CD4-positive, alpha-beta T cell treated with Interleukin-1 beta for 1 hour (primary cell): ENCODE data around the gene GJD3.

Experiments
- DNase-seq, 2 donors: peaks; one replicate each; pipeline ENCODE4 v3.0.0-alpha.2; 2020 to 2022

The GJD3 gene

DNA sequence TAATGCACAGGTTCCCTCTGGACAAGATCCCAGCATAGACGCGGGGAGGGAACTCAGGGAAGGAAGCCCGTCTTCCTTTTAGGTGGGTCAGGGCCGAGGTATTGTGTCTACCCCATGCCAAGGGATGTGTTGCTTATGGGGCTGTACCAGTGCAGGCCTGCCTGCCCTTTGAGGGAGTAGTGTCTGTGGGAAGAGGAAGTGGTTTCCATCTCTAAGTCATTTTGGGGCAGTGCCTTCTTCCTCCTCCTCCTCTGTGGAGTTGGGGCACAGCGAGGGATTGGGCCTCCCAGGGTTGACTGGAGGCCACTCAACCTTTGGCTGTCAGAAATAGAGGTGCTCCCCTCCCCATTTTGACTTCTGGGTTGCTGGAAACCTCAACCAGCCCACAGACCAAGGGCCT lies 26.5 kb downstream of the GJD3 start:
- no peak for DNase-seq

DNA sequence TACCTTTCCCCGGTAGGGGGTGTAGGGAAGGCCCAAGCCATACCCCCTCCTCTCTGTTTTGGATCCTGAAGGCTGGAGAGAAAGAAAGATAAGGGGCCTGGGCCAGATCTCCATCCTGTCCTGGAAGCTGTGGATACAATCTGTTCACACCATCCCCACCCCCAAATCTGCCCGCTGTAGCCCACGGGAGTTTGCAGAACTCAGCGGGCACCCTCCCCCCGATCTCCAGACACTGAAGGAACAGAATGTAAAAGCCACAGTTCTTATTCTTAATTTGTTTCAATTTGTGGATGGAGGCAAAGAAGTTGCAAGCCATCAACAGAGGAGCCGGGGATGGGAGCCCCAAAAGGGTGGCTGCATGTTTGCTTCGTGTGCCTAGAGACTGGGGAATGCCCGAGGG lies 27.2 kb downstream of the GJD3 start:
- no peak for DNase-seq

DNA sequence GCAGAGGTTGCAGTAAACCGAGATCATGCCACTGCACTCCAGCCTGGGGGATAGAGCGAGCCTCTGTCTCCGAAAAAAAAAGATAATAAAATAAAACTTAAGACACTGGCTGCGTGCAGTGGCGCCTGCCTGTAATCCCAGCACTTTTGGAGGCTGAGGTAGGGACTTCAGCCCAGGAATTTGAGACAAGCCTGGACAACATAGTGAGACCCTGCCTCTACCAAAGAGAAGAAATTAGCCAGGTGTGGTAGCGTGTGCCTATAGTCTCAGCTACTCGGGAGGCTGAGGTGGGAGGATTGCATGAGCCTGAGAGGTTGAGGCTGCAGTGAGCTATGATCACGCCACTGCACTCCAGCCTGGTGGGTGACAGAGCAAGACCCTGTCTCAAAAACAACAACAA lies 28.9 kb downstream of the GJD3 start:
- no peak for DNase-seq

DNA sequence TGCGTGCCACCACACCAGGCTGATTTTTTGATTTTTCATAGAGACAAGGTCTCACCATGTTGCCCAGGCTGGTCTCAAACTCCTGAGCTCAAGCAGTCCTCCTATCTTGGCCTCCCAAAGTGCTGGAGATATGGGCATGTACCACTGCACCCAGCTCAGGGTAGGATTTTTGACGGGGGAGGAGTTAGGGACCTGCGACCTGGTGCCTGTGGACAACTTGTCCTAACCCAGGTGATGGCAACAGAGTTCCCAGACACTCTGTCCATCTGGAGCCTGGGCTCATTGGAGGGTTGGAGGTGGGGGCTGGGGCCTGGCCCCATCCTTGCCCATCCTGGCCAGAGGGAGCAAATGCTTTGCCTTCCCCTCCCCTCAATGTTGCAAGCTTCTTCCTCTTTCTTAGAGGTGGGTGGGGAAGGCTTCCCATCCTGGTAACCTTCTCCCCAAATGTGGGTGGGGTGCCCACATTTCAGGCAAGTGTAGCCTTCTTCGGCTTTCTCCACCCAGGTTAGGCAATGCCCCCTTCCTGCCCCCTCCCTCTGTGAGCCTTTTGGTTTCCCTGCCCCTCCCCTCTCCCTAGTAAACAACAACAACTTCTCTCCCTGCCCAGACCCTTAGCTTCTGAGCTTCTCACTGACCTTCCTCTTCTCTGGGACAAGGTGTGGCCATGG lies 30.6 kb downstream of the GJD3 start:
- DNase-seq: peak in 1 of 2 donors; percentile 51

DNA sequence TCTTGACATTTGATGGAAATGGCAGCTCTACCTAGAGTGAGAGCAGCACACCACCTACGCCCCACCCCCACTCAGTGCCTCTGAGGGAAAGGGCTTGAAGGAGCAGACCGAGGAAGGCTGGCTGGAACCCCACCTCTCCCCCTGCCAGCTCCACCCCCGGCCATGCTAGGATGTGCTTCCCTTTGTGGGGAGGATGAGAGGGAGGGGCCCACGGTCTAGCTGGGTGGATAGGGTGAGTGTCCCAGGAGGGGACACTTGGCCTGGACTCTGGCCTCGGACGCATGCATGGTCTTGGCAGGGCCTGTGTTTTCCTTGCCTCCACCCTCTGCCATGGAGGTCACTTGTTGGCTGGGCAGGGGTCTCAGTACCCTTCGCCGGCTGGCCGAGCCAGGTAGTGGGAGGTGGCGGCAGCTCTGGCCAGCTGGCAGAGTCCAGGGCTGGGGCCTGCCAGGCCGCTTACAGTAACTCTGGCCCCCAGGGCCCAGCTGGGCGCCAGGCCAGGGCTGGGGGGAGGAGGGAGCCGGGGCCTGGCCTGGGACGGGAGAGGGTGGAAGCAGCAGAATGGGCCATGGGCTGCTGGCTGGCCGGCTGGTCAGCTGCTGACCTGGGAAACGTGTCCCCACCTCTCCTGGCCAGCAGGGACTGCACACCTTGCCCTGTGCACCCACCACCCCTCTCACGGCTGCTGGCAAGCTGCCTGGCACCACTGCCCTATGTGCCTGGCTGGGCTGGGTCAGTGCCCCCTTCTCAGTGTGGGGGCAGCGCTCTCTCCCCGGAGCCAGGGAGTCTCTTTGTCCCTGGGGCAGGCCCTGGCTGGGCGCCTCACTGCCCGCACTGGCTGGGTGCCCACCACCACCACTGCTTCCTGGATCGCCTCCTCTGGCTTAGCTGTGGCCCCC lies 32.5 kb downstream of the GJD3 start:
- DNase-seq: no peak

DNA sequence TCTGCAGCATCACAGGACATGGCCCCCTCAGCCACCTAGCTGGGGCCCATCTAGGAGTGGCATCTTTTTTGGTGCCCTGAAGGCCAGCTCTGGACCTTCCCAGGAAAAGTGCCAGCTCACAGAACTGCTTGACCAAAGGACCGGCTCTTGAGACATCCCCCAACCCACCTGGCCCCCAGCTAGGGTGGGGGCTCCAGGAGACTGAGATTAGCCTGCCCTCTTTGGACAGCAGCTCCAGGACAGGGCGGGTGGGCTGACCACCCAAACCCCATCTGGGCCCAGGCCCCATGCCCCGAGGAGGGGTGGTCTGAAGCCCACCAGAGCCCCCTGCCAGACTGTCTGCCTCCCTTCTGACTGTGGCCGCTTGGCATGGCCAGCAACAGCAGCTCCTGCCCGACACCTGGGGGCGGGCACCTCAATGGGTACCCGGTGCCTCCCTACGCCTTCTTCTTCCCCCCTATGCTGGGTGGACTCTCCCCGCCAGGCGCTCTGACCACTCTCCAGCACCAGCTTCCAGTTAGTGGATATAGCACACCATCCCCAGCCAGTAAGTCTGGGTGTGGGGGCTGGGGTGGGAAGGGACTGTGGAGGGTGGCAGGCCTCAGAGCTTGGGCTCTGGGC lies 33.6 kb downstream of the GJD3 start:
- no peak for DNase-seq

DNA sequence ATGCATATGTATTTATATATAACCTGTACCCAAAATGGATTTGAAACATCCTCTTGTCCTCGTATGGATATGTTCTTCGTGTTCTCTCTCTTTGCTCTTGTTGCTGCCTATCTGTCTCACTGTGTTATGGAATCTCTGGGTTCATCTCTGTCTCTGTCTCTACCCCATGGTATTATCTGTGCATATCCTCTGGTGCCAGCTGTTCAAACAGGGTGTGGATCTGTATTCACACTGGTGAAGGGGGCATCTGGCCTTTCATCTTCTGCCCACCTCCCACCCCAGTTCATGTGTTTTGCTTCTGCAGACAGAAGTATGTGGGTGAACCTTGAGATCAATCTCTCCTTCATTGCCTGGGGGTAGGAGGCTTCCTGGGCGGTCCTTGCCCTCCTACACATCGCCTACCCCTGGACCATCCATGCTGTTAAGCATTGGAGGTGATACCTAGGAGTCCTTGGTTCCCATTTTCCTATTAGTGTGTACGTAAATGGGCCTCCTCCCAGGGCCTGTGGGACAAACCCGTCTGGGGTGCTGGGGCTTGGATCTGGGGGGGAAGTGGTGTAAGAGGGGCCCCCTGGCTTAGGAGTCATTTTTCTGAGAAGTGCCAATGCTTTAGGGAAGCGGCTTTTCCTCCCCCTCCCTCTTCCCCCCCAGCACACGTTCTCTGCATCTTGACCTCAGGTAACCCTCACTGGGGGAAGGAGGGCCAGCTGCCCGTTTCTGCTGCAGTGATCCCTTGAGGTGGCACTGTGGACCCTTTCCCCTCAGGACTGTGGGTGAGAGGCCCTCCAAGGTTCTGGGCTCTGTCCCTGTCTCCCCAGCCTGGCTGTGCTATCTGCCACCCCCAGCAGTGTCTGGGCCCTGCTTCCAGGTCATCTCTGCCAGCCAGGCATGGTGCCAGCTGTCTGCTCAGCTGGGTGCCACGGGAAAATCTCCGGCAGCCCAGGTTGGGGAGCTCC lies 34.4 kb downstream of the GJD3 start:
- DNase-seq: peak in 1 of 2 donors; percentile 66

DNA sequence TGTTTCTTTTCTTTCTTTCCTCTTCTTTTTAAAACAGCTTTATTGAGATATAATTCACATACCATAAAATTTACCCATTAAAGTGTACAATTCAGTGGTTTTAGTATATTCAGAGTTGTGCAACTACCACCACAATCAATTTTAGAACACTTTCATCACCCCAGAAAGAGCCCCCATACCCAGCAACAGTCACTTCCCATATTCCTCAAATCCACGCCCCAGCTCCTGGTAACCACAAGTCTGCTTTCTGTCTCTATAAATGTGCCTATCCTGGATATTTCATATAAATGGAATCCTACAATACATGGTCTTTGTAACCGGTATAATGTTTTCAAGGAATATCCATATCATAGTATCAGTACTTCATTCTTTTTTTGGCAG lies 36.2 kb downstream of the GJD3 start:
- DNase-seq: no peak

DNA sequence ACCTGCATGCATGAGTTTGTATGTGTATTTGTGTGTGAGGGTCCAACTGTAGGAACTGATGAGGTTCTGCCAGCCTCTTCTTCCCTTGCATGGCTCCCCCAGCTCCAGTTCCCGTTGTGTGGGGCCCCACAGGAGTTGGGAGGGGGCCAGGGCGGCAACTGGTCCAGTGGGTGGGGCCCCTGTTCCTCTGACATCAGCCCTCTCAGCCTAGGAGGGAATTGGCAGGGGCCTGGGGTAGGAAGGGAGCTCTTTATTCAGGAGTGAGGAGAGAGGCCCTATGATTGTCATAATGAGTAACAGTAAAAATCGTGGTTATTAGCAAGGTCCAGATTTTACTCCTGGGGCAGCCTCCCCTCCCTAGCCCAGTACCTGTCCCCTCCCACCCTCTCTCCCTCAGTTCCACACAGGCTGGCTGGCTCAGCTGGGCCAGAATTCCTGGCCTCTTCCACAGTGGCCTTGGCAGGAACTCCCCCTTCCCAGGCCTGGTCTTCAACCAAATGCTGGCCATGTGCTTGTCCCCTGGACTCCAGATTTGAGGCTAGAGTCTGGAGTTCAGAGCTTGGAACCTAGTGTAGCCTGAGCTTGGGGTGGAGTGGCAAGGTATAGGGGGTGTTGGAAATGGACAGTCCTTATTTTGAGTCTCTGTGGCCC lies 36.7 kb downstream of the GJD3 start:
- no peak for DNase-seq

DNA sequence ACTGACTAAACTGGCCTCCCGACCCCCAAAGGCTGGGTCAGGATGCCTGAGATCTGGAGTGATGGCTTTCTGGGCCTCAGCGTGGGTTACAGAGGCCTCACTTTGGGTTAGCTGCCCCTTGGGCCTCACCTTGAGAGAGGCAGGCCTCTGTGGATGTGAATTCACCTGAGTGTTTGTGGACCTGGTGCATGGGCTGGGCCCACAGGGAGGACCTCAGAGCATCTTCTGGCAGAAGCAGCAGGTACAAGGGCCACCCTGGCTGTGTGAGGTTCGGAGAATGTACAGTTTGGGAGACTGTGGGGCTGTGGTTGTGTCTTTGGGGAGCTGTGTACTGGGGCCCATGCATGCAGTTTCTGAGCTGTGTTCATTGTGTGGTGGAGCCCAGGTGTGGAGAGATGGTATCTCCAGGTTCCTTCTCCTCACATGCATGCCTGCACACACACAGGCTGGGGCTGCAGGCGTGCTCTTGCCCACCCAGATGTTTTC lies 37.2 kb downstream of the GJD3 start:
- no peak for DNase-seq

DNA sequence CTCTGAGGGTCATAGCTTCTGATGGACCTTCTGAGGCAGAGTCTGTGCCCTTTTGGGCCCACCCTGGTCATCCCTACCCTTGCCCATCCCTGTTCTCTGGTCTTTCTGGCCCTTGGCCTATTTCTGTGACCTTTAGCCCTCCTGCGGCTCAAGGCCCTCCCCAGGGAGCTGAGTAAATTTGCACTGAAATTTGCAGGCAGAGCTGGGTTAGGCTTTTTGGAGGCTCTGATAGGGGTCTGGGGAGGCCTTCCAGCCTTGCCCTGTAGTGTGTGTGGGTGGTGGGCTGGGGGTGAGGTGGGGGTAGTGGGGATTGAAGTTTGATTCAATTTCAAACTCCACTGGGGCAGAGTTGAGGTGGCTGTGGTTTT lies 37.7 kb downstream of the GJD3 start:
- DNase-seq: no peak

DNA sequence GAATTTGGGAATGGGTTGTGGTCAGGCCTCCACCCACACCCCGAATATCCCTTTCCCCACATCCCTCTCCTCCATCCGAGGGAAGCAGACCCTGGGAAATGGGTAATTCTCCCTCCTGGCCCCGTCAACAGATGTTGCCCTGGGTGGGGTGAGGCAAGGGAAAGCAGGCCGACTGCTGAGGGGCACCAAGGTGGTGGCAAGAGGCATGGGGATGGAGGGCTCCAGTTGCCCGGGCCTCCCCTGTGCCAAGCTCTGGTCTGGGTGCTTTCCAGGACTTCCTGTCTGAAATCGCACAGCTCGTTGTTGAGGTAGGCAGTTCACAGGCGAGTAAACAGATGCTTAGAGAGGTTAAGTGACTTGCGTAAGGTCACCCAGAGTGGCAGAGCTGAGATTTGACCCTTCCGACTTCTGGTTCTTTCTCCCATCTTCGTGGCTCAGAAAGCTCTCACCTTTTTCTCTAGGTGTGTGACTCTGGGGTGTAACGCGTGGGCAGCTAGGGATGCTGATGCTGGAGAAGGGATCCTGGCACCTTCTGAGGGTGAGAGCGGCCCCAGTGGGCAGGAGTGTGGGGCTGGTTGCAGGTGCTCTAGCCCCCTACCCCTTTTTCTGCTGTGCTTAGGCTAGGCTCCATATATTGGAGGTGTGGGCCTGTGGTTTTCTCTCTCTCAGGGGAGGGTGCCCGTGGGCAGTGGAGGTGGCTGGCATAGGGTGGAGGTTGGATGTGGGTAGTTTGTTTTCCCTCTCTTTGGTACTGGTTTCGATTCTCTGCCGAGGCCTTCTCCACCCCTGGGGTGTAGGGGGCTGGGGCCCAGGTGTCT lies 38.3 kb downstream of the GJD3 start:
- peak; percentile 82 to 84 for DNase-seq

DNA sequence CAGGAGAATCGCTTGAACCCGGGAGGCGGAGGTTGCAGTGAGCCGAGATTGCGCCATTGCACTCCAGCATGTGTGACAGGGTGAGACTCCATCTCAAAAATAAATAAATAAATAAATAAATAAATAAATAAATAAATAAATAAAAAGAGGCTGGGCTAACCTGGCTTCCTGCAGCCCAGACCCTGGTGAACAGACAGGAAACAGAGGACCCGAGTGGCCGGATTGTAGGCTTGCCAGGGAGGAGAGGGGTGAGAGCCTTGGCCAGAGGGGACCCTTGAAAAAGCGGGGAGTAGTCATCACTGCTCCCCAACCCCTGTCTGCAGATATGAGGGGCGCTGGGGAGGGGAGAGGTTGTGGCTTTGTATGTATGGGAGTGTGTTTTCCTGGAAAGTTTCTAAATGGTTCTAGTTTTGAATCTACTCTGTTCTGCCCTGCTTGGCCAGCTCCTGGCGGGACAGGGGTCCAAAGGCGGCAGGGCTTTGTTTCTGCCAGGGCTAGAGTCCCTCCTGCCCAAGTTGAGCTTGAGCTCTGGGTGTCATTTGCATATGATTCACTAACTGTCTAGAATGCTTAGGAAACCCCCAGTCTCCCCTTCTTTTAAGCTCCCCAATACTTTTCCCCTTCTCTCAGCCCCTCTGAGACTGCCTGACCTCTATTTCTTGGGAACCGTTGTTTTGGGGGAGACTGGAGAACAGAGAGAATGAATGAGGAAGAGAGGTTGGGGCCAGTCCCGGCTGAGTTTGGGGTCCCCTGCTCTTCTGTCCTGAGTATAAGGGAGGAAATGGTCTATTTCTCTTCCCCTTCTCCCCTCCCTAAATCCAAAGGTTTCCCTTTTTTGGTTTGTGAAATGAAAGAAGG lies 39.2 kb downstream of the GJD3 start:
- peak; percentile 59 to 62 for DNase-seq

DNA sequence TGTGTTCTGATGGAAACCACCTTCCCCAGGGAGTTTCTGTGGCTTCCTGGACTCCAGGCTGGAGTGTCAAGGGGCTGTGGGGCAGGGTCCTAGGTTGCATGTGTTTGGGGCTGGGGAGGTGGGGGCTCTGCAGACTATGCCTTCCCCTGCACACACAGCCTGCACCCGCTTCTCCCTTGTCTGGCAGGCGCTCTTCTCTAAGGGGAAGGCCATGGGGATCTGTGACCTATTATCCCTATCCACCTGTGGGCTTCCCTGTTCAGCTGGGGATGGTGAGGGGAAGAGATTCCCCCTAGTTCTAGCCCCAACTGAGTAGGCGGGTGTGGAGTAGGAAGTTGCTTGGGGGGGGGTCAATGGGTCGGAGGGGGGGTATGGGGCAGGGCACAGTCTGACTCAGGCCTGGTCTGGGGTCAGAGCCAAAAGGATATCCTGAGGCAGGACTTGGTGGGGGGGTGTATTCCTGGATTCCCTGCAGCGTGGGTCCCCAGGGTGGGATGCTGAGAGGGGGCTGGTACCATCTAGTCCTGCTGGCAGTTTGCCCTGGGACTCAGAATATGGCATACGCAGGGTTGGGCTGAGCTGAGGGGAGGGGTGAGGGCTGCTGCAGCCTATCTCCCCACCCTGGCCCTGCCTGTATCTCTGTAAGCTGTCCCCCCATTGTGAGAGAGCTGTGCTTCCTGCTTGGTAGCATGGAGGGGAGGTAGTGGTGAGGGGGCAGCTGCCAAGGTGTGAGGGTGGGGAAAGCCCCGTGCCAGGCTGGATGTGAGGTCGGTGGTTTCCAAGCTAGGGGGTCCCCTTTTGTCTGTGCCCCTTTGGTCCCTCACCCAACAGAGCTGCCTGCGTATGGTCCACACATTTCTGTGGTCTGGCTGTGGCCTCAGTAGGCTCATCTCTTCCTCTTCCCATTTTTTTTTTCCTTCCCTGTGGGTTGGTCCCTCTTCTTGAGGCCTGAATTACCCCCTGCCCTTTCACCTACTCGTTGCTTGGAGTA lies 40.9 kb downstream of the GJD3 start:
- peak; percentile 92 to 93 for DNase-seq

DNA sequence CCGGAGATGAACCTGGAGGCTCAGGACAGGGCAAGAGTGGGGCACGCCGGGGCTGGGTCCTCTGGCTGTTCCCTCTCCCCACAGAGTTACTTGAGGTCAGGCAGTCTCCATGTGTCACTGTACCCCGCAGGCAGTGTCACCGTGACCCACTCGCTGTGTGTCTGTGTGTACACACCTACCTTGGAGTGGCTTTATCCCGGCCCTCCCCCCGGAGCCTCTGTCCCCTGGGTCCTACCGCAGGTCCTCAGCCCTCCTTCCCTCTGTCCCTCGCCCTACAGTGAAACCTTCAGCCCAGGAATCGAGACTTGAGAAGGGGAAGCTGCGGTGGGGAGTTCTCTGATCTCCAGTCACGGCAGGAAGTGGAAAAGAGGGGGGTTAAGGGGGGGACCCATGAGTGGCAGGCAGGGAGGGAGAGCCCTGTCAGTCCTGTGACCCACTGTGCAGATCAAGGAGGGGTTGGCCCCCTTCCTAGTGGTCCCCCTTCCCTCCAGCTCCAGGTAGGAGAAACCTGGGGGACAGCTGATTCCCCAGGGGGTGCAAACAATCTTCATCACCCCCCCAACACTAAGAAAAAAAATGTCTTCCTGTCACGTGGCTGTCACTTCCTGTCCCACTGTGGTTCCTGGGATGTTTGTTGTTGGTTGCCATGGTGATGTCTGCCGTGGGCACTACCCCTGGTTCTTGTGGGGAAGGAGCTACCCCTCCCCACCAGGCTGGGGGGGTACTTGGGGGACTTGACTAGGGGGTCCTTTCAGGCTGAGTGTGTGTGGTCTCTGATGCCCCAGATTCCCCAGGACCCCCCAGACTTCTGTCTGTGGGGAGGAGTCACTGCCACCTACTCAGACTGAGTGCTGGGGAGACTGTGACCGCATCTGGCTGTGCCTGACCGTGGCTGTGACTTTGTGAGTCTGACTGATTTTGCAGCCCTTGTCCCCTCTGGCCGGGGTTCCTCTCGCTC lies 41.9 kb downstream of the GJD3 start:
- DNase-seq: peak; percentile 96 to 97

DNA sequence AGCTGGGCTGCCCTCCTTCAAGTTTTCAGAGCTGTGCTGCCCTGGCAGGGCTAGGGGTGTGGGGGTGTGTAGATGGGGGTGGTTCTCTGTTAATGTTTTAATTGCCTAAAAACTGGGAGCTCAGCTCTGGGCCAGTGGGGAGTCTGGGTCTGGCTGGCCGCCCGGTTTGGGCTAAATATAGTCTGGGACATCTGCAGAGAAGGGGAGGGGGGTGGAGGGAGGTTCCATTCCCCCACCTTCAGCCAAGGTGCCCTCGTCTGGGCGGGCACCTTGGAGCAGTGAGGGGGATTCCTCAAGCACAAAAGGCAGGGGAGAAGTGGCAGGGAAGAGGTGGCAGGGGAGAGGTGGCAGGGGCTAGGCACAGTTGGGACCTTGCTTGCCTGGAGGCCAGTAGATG lies 42.6 kb downstream of the GJD3 start:
- no peak for DNase-seq

DNA sequence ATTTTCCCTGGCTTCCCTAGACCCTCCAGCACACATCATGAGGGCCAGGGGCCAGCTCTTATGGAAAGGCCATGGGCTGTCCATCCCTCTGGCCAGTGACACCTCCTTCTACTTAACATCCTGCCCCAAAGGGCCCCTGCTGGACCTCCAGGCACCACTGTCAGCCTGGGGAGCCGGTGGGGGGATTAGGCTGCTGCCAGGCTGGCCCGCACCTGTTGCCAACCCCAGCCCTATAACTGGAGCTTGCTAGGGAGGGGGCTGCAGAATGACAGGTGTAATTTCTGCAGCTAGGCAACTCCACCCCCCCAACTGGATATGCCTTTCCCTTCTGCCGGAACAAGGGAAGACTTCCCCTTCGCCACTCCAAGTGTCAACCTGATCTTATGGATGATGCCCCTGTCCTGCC lies 43.0 kb downstream of the GJD3 start:
- DNase-seq: peak in 1 of 2 donors; percentile 49
